HG02763 (cell line): ENCODE results near the gene TRABD.
A peak's percentile ranks its signal among the peaks of the same experiment; 100 is the strongest.
"Not testable (repeated sequence)": the region's sequence is repeated elsewhere in the genome, so short reads cannot be mapped to it uniquely, and the experiment has no call there.

Experiments
- ATAC-seq: cut with Tn5 transposase; IDR thresholded peaks from one replicate; pipeline ENCODE4 v1.9.1; 2021; ENCODE audit warnings: mild to moderate bottlenecking, moderate library complexity; ENCODE audit not compliant: unreplicated experiment

Gene TRABD

GRCh38 chr22:50185375-50186087, at the start of gene TRABD:
TSS of gene TRABD (plus strand) at chr22:50185913. CDS start at chr22:50193061, 7,148 bp downstream.
- peak; percentile 42 for ATAC-seq

- ATAC-seq: no peak
Observed at GRCh38 chr22:50136581-50137015, 49.1 kb upstream of the TRABD start.

GRCh38 chr22:50137277-50137676, 48.4 kb upstream of the TRABD start:
- not testable (repeated sequence) for ATAC-seq

- no peak for ATAC-seq
Observed at GRCh38 chr22:50138041-50138440, 47.7 kb upstream of the TRABD start.

GRCh38 chr22:50138988-50139387, 46.7 kb upstream of the TRABD start:
- no peak for ATAC-seq

- ATAC-seq: no peak
Observed at GRCh38 chr22:50139843-50140415, 45.8 kb upstream of the TRABD start.

- no peak for ATAC-seq
Observed at GRCh38 chr22:50140615-50141014, 45.1 kb upstream of the TRABD start.

- no peak for ATAC-seq
Observed at GRCh38 chr22:50141462-50141861, 44.3 kb upstream of the TRABD start.

- no peak for ATAC-seq
Observed at GRCh38 chr22:50141891-50142363, 43.8 kb upstream of the TRABD start.

- ATAC-seq: no peak
Observed at GRCh38 chr22:50143096-50143495, 42.6 kb upstream of the TRABD start.

GRCh38 chr22:50144005-50144614, 41.6 kb upstream of the TRABD start:
- ATAC-seq: no peak

GRCh38 chr22:50145721-50146438, 39.8 kb upstream of the TRABD start:
- no peak for ATAC-seq

GRCh38 chr22:50146439-50147238, 39.1 kb upstream of the TRABD start:
- ATAC-seq: no peak

GRCh38 chr22:50147258-50148165, 38.2 kb upstream of the TRABD start:
- ATAC-seq: not testable (repeated sequence)

- no peak for ATAC-seq
Observed at GRCh38 chr22:50148166-50148500, 37.6 kb upstream of the TRABD start.

- no peak for ATAC-seq
Observed at GRCh38 chr22:50148991-50149721, 36.6 kb upstream of the TRABD start.

- ATAC-seq: no peak
Observed at GRCh38 chr22:50150161-50151129, 35.3 kb upstream of the TRABD start.
